Liver (tissue), 3 donors: ENCODE data around the gene ERICH6.

ENCODE experiments used
- FOXA1 ChIP-seq: IDR thresholded peaks from 2 replicates; pipeline ENCODE4 v1.6.1; 2016; ENCODE audit warnings: antibody characterized with exemption
- GABPA ChIP-seq, 2 donors: IDR thresholded peaks in 1 of 2; conservative IDR thresholded peaks in 1 of 2; 2 replicates each; pipeline ENCODE4 v1.6.1; 2016; ENCODE audit warnings: antibody characterized with exemption in 2 of 2, mild to moderate bottlenecking in 1 of 2, moderate library complexity in 1 of 2
- JUND ChIP-seq, 2 donors: IDR thresholded peaks; 2 replicates each; pipeline ENCODE4 v1.6.1; 2016; ENCODE audit warnings: antibody characterized with exemption in 2 of 2
- TAF1 ChIP-seq: conservative IDR thresholded peaks from 2 replicates; pipeline ENCODE4 v1.6.1; 2016; ENCODE audit warnings: antibody characterized with exemption, mild to moderate bottlenecking
- TF ChIP-seq, protein P1 (sequence below): IDR thresholded peaks from 2 replicates; pipeline ENCODE4 v1.6.1; 2016; ENCODE audit warnings: antibody characterized with exemption
- TF ChIP-seq, protein P2 (sequence below): fragments of 150-350 bp; IDR thresholded peaks from 2 replicates; pipeline ENCODE4 v1.5.1; 2017; ENCODE audit warnings: improper control_type of control experiment, low read depth, low read length; ENCODE audit not compliant: missing input control
- TF ChIP-seq, protein P3 (sequence below): IDR thresholded peaks from 2 replicates; pipeline ENCODE4 v1.6.1; 2016; ENCODE audit warnings: antibody characterized with exemption, mild to moderate bottlenecking
- donor health status: healthy.
- donor health status: healthy.

DNA sequence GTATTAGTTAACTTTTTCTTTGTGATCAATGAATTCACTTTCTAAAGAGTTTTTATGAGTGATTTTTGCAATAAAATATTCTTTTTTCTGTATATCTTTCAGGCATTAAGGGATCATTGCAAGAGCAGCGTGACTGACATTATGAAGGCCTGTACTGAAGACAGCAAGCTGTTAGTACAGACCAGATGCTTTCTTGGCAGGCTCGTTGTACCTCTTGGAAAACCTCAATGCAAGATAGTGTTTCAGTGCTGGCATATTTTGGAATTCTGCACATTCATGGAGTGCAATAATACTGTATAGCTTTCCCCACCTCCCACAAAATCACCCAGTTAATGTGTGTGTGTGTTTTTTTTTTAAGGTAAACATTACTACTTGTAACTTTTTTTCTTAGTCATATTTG, 76.2 kb downstream of the ERICH6 start:
- TF ChIP-seq, protein P1, sequence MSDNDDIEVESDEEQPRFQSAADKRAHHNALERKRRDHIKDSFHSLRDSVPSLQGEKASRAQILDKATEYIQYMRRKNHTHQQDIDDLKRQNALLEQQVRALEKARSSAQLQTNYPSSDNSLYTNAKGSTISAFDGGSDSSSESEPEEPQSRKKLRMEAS, result no peak
- TF ChIP-seq, protein P2, sequence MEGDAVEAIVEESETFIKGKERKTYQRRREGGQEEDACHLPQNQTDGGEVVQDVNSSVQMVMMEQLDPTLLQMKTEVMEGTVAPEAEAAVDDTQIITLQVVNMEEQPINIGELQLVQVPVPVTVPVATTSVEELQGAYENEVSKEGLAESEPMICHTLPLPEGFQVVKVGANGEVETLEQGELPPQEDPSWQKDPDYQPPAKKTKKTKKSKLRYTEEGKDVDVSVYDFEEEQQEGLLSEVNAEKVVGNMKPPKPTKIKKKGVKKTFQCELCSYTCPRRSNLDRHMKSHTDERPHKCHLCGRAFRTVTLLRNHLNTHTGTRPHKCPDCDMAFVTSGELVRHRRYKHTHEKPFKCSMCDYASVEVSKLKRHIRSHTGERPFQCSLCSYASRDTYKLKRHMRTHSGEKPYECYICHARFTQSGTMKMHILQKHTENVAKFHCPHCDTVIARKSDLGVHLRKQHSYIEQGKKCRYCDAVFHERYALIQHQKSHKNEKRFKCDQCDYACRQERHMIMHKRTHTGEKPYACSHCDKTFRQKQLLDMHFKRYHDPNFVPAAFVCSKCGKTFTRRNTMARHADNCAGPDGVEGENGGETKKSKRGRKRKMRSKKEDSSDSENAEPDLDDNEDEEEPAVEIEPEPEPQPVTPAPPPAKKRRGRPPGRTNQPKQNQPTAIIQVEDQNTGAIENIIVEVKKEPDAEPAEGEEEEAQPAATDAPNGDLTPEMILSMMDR, result no peak
- TF ChIP-seq JUND (IDR thresholded peaks at IDR 0.05) (no peak), TAF1 (no peak), FOXA1 (no peak), GABPA (IDR thresholded peaks at IDR 0.05 in 1 of 2, conservative IDR thresholded peaks at IDR 0.05 in 1 of 2) (no peak)
- TF ChIP-seq, protein P3, sequence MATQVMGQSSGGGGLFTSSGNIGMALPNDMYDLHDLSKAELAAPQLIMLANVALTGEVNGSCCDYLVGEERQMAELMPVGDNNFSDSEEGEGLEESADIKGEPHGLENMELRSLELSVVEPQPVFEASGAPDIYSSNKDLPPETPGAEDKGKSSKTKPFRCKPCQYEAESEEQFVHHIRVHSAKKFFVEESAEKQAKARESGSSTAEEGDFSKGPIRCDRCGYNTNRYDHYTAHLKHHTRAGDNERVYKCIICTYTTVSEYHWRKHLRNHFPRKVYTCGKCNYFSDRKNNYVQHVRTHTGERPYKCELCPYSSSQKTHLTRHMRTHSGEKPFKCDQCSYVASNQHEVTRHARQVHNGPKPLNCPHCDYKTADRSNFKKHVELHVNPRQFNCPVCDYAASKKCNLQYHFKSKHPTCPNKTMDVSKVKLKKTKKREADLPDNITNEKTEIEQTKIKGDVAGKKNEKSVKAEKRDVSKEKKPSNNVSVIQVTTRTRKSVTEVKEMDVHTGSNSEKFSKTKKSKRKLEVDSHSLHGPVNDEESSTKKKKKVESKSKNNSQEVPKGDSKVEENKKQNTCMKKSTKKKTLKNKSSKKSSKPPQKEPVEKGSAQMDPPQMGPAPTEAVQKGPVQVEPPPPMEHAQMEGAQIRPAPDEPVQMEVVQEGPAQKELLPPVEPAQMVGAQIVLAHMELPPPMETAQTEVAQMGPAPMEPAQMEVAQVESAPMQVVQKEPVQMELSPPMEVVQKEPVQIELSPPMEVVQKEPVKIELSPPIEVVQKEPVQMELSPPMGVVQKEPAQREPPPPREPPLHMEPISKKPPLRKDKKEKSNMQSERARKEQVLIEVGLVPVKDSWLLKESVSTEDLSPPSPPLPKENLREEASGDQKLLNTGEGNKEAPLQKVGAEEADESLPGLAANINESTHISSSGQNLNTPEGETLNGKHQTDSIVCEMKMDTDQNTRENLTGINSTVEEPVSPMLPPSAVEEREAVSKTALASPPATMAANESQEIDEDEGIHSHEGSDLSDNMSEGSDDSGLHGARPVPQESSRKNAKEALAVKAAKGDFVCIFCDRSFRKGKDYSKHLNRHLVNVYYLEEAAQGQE, result no peak
